PC-3 (cell line): Measurements from ENCODE around the gene KIRREL1. TPM values are rescaled to one million over a fixed set of nuclear protein-coding genes. Genes with fewer than 3 reads are reported as not detected.

Experiments used
- ATAC-seq: fragments of 200-7000 bp; cut with Tn5 transposase; 2 replicates; pipeline ENCODE4 v1.9.1; 2020; ENCODE audit warnings: mild to moderate bottlenecking, moderate library complexity
- BruUV-seq: library from RNA; stranded (reverse); fragments of 400-500 nt; replicated peaks from 2 replicates; lab custom pipeline; 2021; lab: Mats Ljungman, UMichigan
- CTCF ChIA-PET: fragments of 300-600 bp; sonication (Branson Sonifier 250); formaldehyde crosslinking; loops from one replicate; lab custom pipeline; 2022; ENCODE audit warnings: antibody characterized with exemption; lab: Charles Lee
- POLR2A ChIA-PET: fragments of 300-600 bp; sonication (Branson Sonifier 250); formaldehyde crosslinking; loops from one replicate; lab custom pipeline; 2022; ENCODE audit warnings: antibody characterized with exemption; ENCODE audit not compliant: unreplicated experiment; lab: Charles Lee
- DNase-seq: peaks from one replicate; pipeline ENCODE4 v3.0.0-alpha.2; 2015
- H2AFZ ChIP-seq: fragments of 300-600 bp; sonication (generic); 2 replicates; pipeline ENCODE4 v1.6.0; 2016; ENCODE audit warnings: antibody characterized with exemption, low read length
- H3F3A ChIP-seq: fragments of 300-600 bp; sonication (generic); one replicate; pipeline ENCODE4 v1.6.0; 2017; ENCODE audit warnings: antibody characterized with exemption, low read length, control low read depth, mild to moderate bottlenecking; ENCODE audit not compliant: unreplicated experiment
- H3K27ac ChIP-seq: fragments of 300-600 bp; sonication (generic); 2 replicates; pipeline ENCODE4 v1.5.1; 2016; ENCODE audit warnings: mild to moderate bottlenecking, low read length
- H3K27me3 ChIP-seq: fragments of 300-600 bp; sonication (generic); 2 replicates; pipeline ENCODE4 v1.6.1; 2016; ENCODE audit warnings: low read length, mixed read lengths
- H3K36me3 ChIP-seq: fragments of 300-600 bp; sonication (generic); 2 replicates; pipeline ENCODE4 v1.6.1; 2016; ENCODE audit warnings: low read depth, mixed run types, low read length, mixed read lengths
- H3K4me1 ChIP-seq: fragments of 300-600 bp; sonication (generic); 2 replicates; pipeline ENCODE4 v1.5.1; 2016; ENCODE audit warnings: low read length; ENCODE audit not compliant: insufficient read depth
- H3K4me2 ChIP-seq: fragments of 300-600 bp; sonication (generic); 2 replicates; pipeline ENCODE4 v1.6.0; 2016; ENCODE audit warnings: low read length
- H3K4me3 ChIP-seq: fragments of 300-600 bp; sonication (generic); 2 replicates; pipeline ENCODE4 v1.5.1; 2016; ENCODE audit warnings: mild to moderate bottlenecking, low read length, mixed read lengths
- H3K79me2 ChIP-seq: fragments of 300-600 bp; sonication (generic); 2 replicates; pipeline ENCODE4 v1.6.1; 2017; ENCODE audit warnings: low read length, mixed read lengths
- H3K9ac ChIP-seq: fragments of 300-600 bp; sonication (generic); 2 replicates; pipeline ENCODE4 v1.6.0; 2016; ENCODE audit warnings: mild to moderate bottlenecking, low read length
- H3K9me2 ChIP-seq: fragments of 300-600 bp; sonication (generic); replicated peaks from 2 replicates; pipeline ENCODE4 v1.6.1; 2016; ENCODE audit warnings: mixed run types, low read length, mixed read lengths
- H3K9me3 ChIP-seq: fragments of 300-600 bp; sonication (generic); 2 replicates; pipeline ENCODE4 v1.6.1; 2016; ENCODE audit warnings: low read length, mixed read lengths
- H4K20me1 ChIP-seq: fragments of 300-600 bp; sonication (generic); 2 replicates; pipeline ENCODE4 v1.6.1; 2016; ENCODE audit warnings: low read length, mixed read lengths
- CTCF ChIP-seq: fragments of 300-600 bp; sonication (generic); conservative IDR thresholded peaks from 2 replicates; pipeline ENCODE4 v1.5.1; 2017; ENCODE audit warnings: antibody characterized with exemption, low read depth, mild to moderate bottlenecking, low read length
- EZH2 ChIP-seq: fragments of 300-600 bp; sonication (generic); IDR thresholded peaks from one replicate; pipeline ENCODE4 v1.6.1; 2017; ENCODE audit warnings: antibody characterized with exemption, mild to moderate bottlenecking, low read length; ENCODE audit not compliant: unreplicated experiment
- EZH2phosphoT487 ChIP-seq: fragments of 300-600 bp; sonication (generic); IDR thresholded peaks from 2 replicates; pipeline ENCODE4 v1.6.1; 2018; ENCODE audit warnings: mild to moderate bottlenecking, antibody characterized with exemption, low read length, borderline replicate concordance
- intact Hi-C: fragments of 100-400 bp; cut with micrococcal nuclease; formaldehyde crosslinking; loops from 2 replicates; pipeline ENCODE4 v1.9.0; 2023
- total RNA-seq: library from RNA; depleted of rRNA; stranded (reverse); fragments of >200 nt; gene quantifications from 2 replicates; pipeline ENCODE4 v1.2.3, GENCODE V29; 2014

Gene KIRREL1
- total RNA-seq, 1 experiment from 2014 or later, result 49.8 TPM

DNA sequence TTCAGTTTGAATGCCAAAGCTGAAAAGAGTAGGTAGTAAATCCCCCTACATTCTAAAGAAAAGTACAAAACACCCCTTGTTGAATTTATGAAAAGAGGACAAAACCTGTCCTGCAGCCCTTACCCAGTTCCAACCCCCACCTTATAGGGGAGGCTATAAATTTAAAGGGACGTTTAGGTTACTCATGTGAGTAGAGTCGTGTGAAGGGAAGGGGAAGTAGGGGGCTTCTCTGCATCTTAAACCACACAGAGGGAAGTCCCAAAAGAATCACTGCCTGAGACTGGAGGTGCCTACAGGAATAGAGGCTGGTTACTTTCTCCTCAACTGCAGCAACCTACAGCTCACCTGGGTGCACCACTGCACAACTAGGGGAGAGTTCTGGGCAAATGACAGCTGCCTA is 36.7 kb upstream of the KIRREL1 start:
- Histone ChIP-seq H3K4me3 (no peak overlapping the region), H2AFZ (no peak overlapping the region), H3F3A (no peaks in the 10 kb centered on the region), H3K27ac (no peak overlapping the region), H3K27me3 (peaks cover 86% of the 10 kb centered on the region), H3K4me2 (no peak overlapping the region), H3K9me2 (no peaks in the 10 kb centered on the region), H3K4me1 (0 out of 2 replicates have a peak, but pooled peaks cover 2% of the 10 kb centered on the region), H3K9me3 (no peaks in the 10 kb centered on the region), H3K36me3 (no peaks in the 10 kb centered on the region), H3K9ac (no peak overlapping the region), H4K20me1 (no peaks in the 10 kb centered on the region), H3K79me2 (no peaks in the 10 kb centered on the region)
- DNase-seq (no peak), ATAC-seq (no peak)
- intact Hi-C loops, result no loop called here
- ChIA-PET CTCF (no interaction called here), POLR2A (no interaction called here)
- BruUV-seq, result no TSS peak
- TF ChIP-seq CTCF, result no peak
- no peak for TF ChIP-seq EZH2
- no peak for TF ChIP-seq EZH2phosphoT487

DNA sequence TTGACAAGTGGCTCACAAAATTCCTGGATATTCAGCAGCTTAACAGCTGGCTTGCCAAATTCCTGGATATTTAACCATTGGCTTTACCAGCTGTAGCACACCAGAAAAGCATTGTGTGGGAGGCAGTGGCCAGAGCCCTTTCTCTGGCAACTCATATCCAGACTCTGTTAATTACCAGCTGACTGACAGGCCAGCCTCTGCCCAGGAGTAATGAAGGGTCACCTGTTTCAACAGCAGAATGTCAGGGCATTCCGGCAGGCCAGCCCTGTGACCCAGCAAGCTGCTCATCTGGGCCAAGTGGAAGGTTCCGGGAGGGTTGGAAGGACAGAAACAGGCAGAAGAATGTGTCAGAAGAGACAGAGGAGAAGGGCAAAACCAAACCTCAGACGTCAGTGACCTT is 35.2 kb upstream of the KIRREL1 start:
- H3K79me2 ChIP-seq, result no peaks in the 10 kb centered on the region
- peaks cover 71% of the 10 kb centered on the region for H3K27me3 ChIP-seq
- no peaks in the 10 kb centered on the region for H3K36me3 ChIP-seq
- no peak for TF ChIP-seq CTCF
- no peaks in the 10 kb centered on the region for H3K9me2 ChIP-seq
- no peak overlapping the region for H3K4me3 ChIP-seq
- H3K9me3 ChIP-seq, result no peaks in the 10 kb centered on the region
- H3K27ac ChIP-seq, result no peak overlapping the region
- H3K4me1 ChIP-seq, result peaks cover 13% of the 10 kb centered on the region; the same call in 1 of the 2 replicates
- intact Hi-C loops, result no loop called here
- POLR2A ChIA-PET, result no interaction called here
- no peak overlapping the region for H3K9ac ChIP-seq
- DNase-seq, result no peak
- no TSS peak for BruUV-seq
- no peak for ATAC-seq
- no peak overlapping the region for H3K4me2 ChIP-seq
- no peaks in the 10 kb centered on the region for H4K20me1 ChIP-seq
- CTCF ChIA-PET, result no interaction called here
- no peak overlapping the region for H2AFZ ChIP-seq
- H3F3A ChIP-seq, result no peaks in the 10 kb centered on the region

DNA sequence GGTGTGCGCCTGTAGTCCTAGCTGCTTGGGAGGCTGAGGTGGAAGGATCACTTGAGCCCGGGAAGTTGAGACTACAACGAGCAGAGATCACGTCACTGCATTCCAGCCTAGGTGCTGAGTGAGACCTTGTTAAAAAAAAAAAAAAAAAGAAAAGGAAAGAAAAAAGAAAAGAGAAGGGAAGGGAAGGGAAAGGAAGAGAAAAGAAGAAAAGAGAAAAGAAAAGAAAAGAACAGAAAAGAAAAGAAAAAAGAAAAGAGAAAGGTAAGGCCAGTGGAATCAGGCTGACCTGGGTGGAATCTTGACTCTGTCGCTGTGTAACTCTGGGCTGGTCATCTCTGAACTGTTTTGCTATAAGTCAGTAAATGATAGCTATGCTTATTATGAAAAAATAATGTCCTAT is 33.7 kb upstream of the KIRREL1 start:
- CTCF ChIA-PET, result interaction anchor here (1.0 to 1.3 kb wide), 2 partner anchors 159 to 162 kb away, joined by 3 to 9 read pairs; no protein-coding TSS in a partner anchor

More for the DNA sequence above, 33.7 kb upstream of the KIRREL1 start:
- POLR2A ChIA-PET, result no interaction called here
- intact Hi-C loops, result loop anchor here (5.0 kb wide), 1 partner anchor 1113 kb away; no protein-coding TSS in a partner anchor
- H3K4me2 ChIP-seq, result no peak overlapping the region
- H2AFZ ChIP-seq, result no peak overlapping the region
- no peak overlapping the region for H3K9ac ChIP-seq
- H3K4me3 ChIP-seq, result no peak overlapping the region
- H3K79me2 ChIP-seq, result no peaks in the 10 kb centered on the region
- no peaks in the 10 kb centered on the region for H3K36me3 ChIP-seq
- DNase-seq (no peak), ATAC-seq (no peak)
- no TSS peak for BruUV-seq
- H3K4me1 ChIP-seq, result peaks cover 13% of the 10 kb centered on the region; the same call in 1 of the 2 replicates
- TF ChIP-seq EZH2phosphoT487 (no peak), CTCF (no peak), EZH2 (no peak)
- no peaks in the 10 kb centered on the region for H3K9me2 ChIP-seq
- H3K27me3 ChIP-seq, result peaks cover 59% of the 10 kb centered on the region
- H3K27ac ChIP-seq, result no peak overlapping the region
- H4K20me1 ChIP-seq, result no peaks in the 10 kb centered on the region
- no peaks in the 10 kb centered on the region for H3K9me3 ChIP-seq
- H3F3A ChIP-seq, result no peaks in the 10 kb centered on the region
